Upper lobe of right lung (tissue), 1 donor: ENCODE measurements around the gene RPP30. TPM values are rescaled to one million over a fixed set of nuclear protein-coding genes. Genes with fewer than 3 reads are reported as not detected.
A peak's percentile ranks its signal among the peaks of the same experiment; 100 is the strongest.

ENCODE experiments used
- ATAC-seq: fragments of 200-7000 bp; cut with Tn5 transposase; one replicate; pipeline ENCODE4 v1.9.1; 2020; ENCODE audit warnings: mild to moderate bottlenecking, moderate library complexity
- DNase-seq: peaks from one replicate; pipeline ENCODE4 v3.0.0-alpha.2; 2020
- H3K27ac ChIP-seq: fragments of 200-600 bp; one replicate; pipeline ENCODE4 v1.8.0; 2022
- H3K27me3 ChIP-seq: fragments of 200-600 bp; one replicate; pipeline ENCODE4 v1.8.0; 2022; ENCODE audit warnings: mild to moderate bottlenecking
- H3K36me3 ChIP-seq: fragments of 200-600 bp; one replicate; pipeline ENCODE4 v1.8.0; 2022
- H3K4me1 ChIP-seq: fragments of 200-600 bp; one replicate; pipeline ENCODE4 v1.8.0; 2022
- H3K4me3 ChIP-seq: fragments of 200-600 bp; one replicate; pipeline ENCODE4 v1.8.0; 2022; ENCODE audit warnings: mild to moderate bottlenecking
- H3K9me3 ChIP-seq: fragments of 200-600 bp; one replicate; pipeline ENCODE4 v1.8.0; 2022
- CTCF ChIP-seq: fragments of 200-600 bp; IDR thresholded peaks from one replicate; pipeline ENCODE4 v1.8.0; 2022; ENCODE audit warnings: antibody characterized with exemption
- intact Hi-C: fragments of 100-400 bp; cut with DNase I; formaldehyde crosslinking; loops from one replicate; pipeline ENCODE4 v1.11.0; 2022
- long read RNA-seq: library from polyadenylated mRNA; unstranded; transcript quantifications from one replicate; pipeline ENCODE4 v2.0.0, GENCODE V29; 2021
- total RNA-seq: library from RNA; stranded (reverse); fragmentation: NEBNext Ultra II Directional; extraction: Animal tissue kit (Norgen Biotek cat#: 25700); gene quantifications from one replicate; pipeline ENCODE4 v1.2.1, GENCODE V29; 2021
- donor health status: DM: no; HTN: yes; CAD: no; lungs with severe emphysema.

RPP30 gene
- 26.1 TPM for total RNA-seq
- long read RNA-seq, transcript RPP30-202 (11 exons, 2,589 nt), result major isoform, 9 of 15 reads
- long read RNA-seq, partial matches to known transcripts, result 1 of 15 reads
- long read RNA-seq, other reads (novel, unspliced or antisense), result 5 of 15 reads

GRCh38 chr10:90871766-90872647, at the start of gene RPP30:
TSS of gene RPP30 (plus strand) at chr10:90871974. CDS start at chr10:90871987, 13 bp downstream.
- Histone ChIP-seq H3K4me1 (peaks cover 15% of the 10 kb centered on the region), H3K27me3 (no peaks in the 10 kb centered on the region), H3K27ac (peak within 1 kb of the TSS; percentile 75), H3K4me3 (peak within 1 kb of the TSS; percentile 92), H3K9me3 (no peaks in the 10 kb centered on the region), H3K36me3 (peaks cover 18% of the 10 kb centered on the region)
- intact Hi-C loops, result no loop called here
- DNase-seq (peak; percentile 92), ATAC-seq (peak; percentile 99)
- no peak for TF ChIP-seq CTCF

- ATAC-seq (no peak), DNase-seq (no peak)
- intact Hi-C loops, result no loop called here
- Histone ChIP-seq H3K4me3 (no peak overlapping the region), H3K27ac (no peak overlapping the region), H3K36me3 (no peaks in the 10 kb centered on the region), H3K4me1 (no peaks in the 10 kb centered on the region), H3K27me3 (no peaks in the 10 kb centered on the region), H3K9me3 (no peaks in the 10 kb centered on the region)
- no peak for TF ChIP-seq CTCF
Observed at GRCh38 chr10:90822508-90822907, 49.3 kb upstream of the RPP30 start.

- H3K4me1 ChIP-seq, result no peaks in the 10 kb centered on the region
- no peak for DNase-seq
- no peak overlapping the region for H3K27ac ChIP-seq
- H3K36me3 ChIP-seq, result no peaks in the 10 kb centered on the region
- H3K27me3 ChIP-seq, result no peaks in the 10 kb centered on the region
- H3K4me3 ChIP-seq, result no peak overlapping the region
- intact Hi-C loops, result no loop called here
- H3K9me3 ChIP-seq, result no peaks in the 10 kb centered on the region
- ATAC-seq, result no peak
- no peak for TF ChIP-seq CTCF
Observed at GRCh38 chr10:90832111-90832510, 39.7 kb upstream of the RPP30 start.

DNA sequence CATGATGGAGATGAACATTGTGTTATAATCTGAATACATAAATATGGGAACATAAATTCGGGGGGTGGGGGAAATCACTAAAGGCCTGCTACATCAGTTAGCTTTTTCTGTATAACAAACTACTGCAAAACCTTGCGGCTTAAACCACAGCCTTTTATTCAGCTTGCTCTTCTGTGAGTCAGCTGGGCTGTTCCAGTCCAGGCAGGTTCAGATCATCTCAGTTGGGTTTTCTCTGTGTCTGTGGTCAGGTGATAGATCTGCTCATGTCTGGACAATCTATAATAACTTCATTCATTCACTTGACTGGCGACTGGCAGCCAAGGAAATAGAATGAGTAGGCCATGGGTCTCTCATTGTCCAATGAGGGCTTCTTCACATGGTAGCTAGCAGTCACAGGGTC, 37.4 kb upstream of the RPP30 start:
- no peaks in the 10 kb centered on the region for H3K36me3 ChIP-seq
- intact Hi-C loops, result no loop called here
- no peak overlapping the region for H3K4me3 ChIP-seq
- DNase-seq (no peak), ATAC-seq (no peak)
- no peaks in the 10 kb centered on the region for H3K27me3 ChIP-seq
- no peaks in the 10 kb centered on the region for H3K4me1 ChIP-seq
- H3K27ac ChIP-seq, result no peak overlapping the region
- no peaks in the 10 kb centered on the region for H3K9me3 ChIP-seq
- no peak for TF ChIP-seq CTCF

DNA sequence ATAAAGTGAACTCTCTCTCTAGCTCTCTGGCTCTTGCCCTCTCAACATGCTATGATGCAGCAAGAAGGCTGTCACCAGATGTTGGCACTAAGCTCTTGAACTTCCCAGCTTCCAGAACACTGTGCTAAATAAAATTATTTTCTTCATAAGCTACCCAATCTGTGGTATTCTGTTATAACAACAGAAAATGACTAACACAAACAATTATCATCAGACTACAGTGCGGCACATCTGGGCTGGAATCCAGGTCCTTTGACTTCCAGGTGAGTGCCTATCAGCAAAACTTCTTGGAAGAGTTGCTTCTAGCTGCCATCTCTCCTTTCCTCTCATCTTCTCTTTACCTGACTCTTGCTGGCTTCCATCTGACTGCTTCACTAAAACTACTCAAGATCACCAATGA, 34.3 kb upstream of the RPP30 start:
- H3K4me3 ChIP-seq, result no peak overlapping the region
- no peak for DNase-seq
- intact Hi-C loops, result no loop called here
- no peak for ATAC-seq
- H3K27ac ChIP-seq, result no peak overlapping the region
- no peaks in the 10 kb centered on the region for H3K9me3 ChIP-seq
- no peaks in the 10 kb centered on the region for H3K4me1 ChIP-seq
- H3K36me3 ChIP-seq, result no peaks in the 10 kb centered on the region
- TF ChIP-seq CTCF, result no peak
- H3K27me3 ChIP-seq, result no peaks in the 10 kb centered on the region
